ENCODE results near the gene BNC2.
A peak's percentile ranks its signal among the peaks of the same experiment; 100 is the strongest.

The BNC2 gene

DNA sequence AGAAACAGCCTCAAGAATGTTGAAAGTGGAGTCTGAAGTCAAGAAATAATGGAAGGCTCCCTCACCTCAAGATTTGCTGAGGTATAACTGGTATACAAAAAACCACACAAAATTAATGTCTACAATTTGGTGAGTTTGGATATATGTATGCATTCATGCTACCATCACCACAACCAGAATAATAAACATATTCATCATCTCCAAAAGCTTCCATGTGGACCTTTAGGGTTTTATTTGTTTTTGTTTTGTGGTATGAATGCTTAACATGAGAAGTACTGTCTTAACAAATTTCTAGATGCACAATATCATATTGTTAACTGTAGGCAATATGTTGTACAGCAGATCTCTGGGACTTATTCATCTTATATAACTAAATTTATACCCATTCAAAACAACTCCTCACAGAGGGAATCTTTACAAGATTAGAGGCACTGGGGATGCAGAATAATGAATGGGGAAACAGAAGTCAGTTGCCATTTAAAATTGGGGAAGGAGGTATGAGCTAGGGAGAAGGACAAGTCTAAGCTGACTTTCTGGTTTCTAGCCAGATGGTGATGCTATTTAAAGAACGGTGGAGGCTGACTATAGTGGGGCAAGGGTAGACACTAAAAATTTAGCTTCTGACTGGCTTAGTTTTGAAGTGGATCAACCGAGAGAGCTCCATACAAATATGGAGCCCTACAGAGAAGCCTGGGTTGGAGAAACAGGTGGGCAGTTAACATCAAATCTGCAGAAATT lies 213.9 kb downstream of the BNC2 start:
- TF ChIP-seq GATA2 (IDR thresholded peaks at IDR 0.05; ENCODE audit: low read depth, low read length): no peak
- TF ChIP-seq GATA3 (IDR thresholded peaks at IDR 0.05; ENCODE audit: low read depth, low read length): no peak

DNA sequence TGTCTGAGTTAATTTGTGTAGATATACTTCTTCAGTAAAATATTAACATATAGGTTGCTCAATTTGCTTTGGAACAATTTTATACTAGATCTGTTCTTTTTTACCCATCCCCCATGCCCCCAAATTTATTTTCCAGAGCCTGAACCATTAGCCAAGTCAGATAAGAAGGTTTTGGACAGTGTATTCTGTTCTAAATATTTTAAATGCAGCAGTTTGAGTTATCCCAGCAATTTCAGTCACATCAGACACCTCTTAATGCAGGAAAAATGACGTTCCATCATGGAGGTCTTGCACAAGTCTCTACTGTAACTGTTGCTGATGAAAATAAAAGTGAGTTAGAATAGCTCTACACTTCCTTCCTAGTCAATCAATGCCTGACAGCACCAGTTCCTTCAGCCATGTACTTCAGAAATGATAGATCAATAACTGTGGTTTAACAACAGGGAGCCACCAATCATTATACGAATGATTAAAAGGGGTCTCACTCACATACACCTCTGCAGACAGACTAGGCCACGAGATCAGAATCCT lies 215.8 kb downstream of the BNC2 start:
- no peak for TF ChIP-seq GATA3 (IDR thresholded peaks at IDR 0.05; ENCODE audit: low read depth, low read length)
- no peak for TF ChIP-seq GATA2 (IDR thresholded peaks at IDR 0.05; ENCODE audit: low read depth, low read length)

DNA sequence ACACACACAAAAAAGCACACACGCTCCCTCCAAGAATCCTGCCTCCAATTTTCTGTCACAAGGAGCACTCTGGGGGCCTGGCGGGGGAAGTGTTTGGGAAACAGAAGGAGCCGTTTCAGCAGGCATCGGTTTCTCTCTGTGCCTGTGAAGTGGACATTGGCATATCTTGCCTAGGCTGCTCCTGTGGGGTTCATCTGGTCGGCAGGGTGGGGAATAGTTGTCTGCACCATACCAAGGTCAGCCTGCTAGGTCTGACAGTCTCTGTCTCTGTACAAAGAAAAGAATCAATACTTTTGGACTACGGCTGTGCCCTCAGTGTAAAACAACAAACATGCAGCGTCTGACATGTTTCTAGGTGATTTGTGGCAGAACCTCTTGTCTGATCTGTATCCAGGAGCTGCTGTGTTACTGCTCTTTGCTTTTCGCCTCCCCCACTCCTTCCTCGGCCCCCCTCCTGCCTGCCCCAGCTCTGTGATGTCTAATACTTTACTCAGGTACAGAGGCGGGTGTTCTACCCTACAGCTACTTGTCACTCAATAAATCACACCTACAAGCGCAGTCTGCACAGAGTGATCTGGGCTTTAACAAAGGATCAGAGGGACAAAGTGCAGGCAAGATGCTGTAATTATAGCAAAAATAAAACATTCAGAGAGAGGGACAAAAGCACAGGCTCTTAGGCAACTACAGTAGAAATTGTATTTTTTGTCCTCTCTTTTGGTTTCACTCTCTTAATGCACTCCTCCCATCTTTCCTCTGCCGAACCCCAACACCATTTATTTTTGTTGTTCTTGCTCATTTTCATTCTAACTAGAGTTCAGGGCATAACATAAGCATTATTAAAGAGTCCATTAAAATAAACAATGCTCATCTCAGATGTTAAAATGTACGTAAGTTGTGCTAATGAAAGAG lies 216.7 kb downstream of the BNC2 start:
- TF ChIP-seq GATA2 (IDR thresholded peaks at IDR 0.05; ENCODE audit: low read depth, low read length) (peak; percentile 50; the same call in 1 of the 2 replicates), GATA3 (IDR thresholded peaks at IDR 0.05; ENCODE audit: low read depth, low read length) (no peak)

DNA sequence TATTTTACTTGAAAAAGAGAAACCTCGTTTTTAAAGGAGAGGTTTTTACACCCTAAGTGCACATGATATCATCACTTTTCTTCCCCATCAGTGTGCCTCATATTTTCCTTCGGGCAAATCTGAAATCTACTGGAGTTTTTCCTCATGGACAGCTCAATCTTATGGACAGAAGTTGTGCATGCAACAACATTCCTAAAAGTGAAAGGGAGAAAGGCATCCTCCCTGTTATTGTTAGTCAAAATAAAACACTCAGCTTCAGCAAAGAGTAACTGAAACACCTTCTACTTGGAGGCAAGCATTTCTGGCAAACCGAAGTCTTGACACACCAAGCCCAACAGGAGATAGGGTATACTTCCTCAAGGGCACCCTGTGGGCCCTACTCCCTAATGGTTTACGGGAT lies 217.9 kb downstream of the BNC2 start:
- TF ChIP-seq GATA2 (IDR thresholded peaks at IDR 0.05; ENCODE audit: low read depth, low read length): no peak
- TF ChIP-seq GATA3 (IDR thresholded peaks at IDR 0.05; ENCODE audit: low read depth, low read length): no peak

DNA sequence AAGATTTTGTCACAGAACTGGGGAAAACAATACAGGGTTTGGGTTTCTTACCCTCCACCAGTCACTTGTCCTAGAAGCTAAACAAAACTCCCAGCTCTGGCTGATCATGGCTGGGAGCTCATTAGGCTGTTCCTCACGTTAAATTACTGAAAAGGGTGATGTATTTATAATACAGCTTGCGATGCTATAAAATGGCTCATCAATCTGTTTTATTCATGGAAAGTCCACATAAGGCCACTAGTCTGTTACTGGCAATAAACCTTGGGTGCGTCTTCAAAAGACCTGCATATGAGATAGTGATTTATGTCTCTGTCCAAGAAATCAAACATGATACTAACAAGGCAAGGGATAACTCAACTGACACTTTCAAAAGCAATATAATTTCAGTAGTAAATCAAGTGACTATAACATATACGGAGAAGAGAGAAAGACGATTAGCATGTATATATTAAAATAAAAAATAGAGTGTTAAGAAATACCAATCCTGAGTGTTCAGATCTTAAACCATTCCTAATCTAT lies 219.0 kb downstream of the BNC2 start:
- TF ChIP-seq GATA2 (IDR thresholded peaks at IDR 0.05; ENCODE audit: low read depth, low read length): no peak
- TF ChIP-seq GATA3 (IDR thresholded peaks at IDR 0.05; ENCODE audit: low read depth, low read length): no peak

DNA sequence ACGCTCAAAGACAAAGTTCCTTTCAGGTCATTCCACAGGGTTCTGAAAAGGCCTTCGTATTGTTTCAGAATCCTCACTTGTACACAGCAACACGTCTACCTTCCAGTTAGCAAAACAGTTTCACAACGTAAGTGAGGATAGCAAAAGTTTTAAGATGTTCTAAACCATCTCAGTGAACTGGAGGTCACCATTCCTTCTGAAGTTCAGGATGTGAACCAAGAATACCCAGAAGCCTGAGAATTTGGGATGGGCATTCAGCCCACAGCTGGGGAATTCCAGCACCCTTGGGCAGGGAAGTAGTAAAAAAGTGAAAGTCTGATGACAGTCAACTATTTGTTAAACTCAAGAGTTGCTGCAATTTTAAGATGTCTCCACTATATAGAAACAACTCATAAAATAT lies 224.5 kb downstream of the BNC2 start:
- TF ChIP-seq GATA2 (IDR thresholded peaks at IDR 0.05; ENCODE audit: low read depth, low read length) (no peak), GATA3 (IDR thresholded peaks at IDR 0.05; ENCODE audit: low read depth, low read length) (no peak)

DNA sequence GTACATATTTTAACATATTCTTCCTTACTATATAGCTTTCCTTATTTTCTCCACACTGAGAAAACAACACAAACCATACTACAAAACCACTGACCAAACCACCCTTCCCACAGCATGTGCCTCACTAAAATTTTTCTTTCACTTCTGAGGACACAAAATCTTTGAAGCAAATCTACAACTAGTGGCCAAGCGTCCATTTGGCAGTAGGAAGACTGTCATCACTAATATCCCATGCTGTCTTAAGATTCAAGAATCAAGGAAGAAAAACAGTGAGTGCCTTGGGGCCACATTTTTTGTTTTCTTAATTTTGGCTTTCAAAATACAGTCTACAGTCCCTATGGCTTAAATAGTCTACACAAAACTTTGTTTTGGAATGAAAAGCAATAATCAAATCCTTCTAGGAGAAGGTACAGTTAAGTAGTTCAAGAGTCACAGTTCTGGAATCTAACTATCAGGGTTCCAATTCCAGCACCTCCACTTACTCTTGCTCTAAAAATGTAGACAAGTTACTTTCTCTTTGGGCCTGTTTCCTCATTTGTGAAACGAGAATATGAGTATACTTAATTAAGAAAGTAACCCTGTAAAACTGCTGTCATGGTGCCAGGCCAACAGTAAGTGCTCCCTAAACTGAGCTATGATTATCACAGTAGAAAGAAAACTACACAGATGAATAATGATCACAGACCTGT lies 227.9 kb downstream of the BNC2 start:
- TF ChIP-seq GATA2 (IDR thresholded peaks at IDR 0.05; ENCODE audit: low read depth, low read length) (no peak), GATA3 (IDR thresholded peaks at IDR 0.05; ENCODE audit: low read depth, low read length) (no peak)

DNA sequence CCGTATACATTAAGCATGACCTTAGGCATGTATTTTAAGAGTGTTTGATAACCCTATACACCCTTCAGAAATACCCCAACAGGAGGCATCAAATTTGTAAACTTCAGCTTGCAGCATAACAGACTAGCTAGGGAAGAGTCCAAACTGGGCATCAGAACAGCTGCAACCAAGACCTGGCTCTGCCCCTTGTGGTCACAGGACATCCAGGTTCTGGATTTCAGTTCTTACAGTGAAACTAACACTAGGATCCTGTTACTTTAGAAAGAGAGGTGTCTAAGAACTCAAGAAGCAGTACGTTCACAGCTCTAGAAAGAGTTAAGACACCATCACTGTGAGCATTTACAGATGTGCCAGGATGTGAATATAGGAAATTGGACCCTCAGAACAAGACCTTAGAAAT lies 229.8 kb downstream of the BNC2 start:
- TF ChIP-seq GATA2 (IDR thresholded peaks at IDR 0.05; ENCODE audit: low read depth, low read length) (no peak), GATA3 (IDR thresholded peaks at IDR 0.05; ENCODE audit: low read depth, low read length) (no peak)

DNA sequence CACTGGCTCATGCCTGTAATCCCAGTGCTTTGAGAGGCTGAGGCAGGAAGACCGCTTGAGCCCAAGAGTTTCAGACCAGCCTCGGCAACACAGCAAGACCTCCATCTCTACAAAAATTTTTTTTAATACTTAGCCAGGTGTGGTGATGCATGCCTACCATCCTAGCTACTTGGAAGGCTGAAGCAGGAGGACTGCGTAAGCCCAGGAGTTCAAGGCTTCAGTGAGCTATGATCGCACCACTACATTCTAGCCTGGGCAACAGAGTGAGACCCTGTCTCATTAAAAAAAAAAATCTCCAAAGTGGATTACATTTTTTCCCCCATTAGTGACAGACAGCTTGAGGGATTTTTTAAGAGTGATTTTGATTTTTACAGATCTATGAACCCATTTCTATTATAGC lies 230.8 kb downstream of the BNC2 start:
- no peak for TF ChIP-seq GATA3 (IDR thresholded peaks at IDR 0.05; ENCODE audit: low read depth, low read length)
- TF ChIP-seq GATA2 (IDR thresholded peaks at IDR 0.05; ENCODE audit: low read depth, low read length): no peak

DNA sequence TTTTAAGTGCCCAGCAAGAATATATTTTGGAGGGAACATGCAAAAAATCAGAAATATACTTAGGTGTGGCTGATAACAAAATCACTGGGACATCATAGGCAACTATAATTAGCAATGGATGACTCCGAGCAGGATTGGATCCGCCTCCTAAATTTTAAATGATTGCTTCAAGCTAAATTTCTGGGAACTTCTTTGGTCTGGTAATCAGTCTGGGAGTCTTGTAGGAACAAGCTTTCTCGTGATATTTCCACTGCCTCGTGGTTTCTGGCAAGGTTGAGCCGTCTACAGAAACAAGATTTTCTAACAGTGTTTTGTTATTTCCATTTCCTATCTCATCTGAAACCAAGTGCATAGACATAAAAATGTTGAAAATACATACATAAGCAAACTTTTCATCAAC lies 232.6 kb downstream of the BNC2 start:
- TF ChIP-seq GATA3 (IDR thresholded peaks at IDR 0.05; ENCODE audit: low read depth, low read length) (no peak), GATA2 (IDR thresholded peaks at IDR 0.05; ENCODE audit: low read depth, low read length) (no peak)

DNA sequence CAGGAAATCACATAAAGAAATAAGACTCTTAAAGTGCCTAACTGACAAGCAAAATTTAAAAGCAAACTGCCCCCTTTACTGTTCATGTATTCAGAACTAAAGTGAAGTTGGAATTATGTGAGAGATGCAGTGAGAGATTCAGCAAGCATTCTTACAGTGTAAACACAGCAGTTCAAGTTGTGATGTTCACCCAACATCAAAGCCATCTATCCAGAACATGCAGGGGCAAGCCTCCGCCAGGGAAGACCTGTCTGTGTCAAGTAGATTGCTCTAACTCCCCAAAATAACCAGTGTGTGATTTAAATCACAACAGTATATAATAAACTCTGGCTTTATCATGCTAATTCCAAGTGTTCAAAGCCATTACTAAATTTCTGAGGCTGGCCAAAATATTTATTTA lies 233.3 kb downstream of the BNC2 start:
- TF ChIP-seq GATA2 (IDR thresholded peaks at IDR 0.05; ENCODE audit: low read depth, low read length) (no peak), GATA3 (IDR thresholded peaks at IDR 0.05; ENCODE audit: low read depth, low read length) (no peak)

DNA sequence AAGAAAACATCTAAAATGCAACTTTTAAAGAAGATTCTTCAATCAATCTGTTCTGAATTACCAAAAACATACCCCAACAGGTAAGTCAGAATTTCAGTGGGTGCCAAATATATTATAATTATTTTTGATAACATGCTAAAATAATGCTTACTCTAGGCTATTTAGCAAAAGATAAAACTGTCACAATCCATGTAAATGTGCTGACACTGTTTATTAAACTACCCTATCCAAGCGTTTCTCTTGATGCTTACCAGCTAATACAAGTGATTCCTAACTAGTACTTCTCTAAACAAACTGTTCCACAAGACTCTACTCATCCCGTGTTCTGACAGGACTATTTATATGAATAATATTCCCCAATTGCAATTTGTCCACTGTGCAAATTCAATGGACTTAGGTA lies 236.7 kb downstream of the BNC2 start:
- TF ChIP-seq GATA3 (IDR thresholded peaks at IDR 0.05; ENCODE audit: low read depth, low read length) (no peak), GATA2 (IDR thresholded peaks at IDR 0.05; ENCODE audit: low read depth, low read length) (no peak)

DNA sequence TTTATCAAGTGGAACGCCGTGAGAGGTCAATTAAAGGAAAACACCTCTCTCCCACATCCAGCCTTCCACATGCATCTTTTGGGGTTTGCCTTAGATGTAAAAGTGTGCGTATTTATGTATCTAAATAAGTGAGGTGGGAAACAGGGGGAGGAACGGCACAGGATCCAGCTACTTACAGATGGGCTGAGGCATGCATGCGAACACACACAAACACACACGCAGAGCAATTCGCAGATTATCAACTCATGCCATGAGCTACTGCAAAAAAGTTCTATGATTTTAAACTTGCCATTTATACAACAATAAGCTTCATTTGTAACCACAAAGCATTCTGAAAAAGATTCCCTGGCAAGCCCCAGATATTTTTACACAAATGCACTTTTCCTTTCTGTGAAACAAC lies 242.1 kb downstream of the BNC2 start:
- no peak for TF ChIP-seq GATA3 (IDR thresholded peaks at IDR 0.05; ENCODE audit: low read depth, low read length)
- no peak for TF ChIP-seq GATA2 (IDR thresholded peaks at IDR 0.05; ENCODE audit: low read depth, low read length)

DNA sequence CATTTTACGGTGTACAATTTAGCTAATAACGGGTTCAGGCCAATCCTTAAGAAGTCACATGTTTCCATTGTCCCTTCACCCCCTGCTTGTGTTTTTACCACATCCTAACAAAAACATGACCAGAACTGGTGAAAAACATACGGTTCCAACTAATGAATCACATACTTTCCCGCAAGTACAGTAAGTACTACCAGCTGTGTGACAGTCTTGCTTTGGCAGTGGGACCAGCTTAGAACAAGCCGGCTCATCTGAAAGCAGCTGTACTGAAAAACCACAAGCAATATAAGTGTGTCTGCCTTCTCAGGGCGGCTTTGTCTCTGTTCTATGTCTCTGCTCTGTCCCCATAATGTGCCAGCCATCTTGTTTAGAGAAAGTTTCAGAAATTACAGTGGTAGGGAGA lies 242.5 kb downstream of the BNC2 start:
- TF ChIP-seq GATA2 (IDR thresholded peaks at IDR 0.05; ENCODE audit: low read depth, low read length) (no peak), GATA3 (IDR thresholded peaks at IDR 0.05; ENCODE audit: low read depth, low read length) (no peak)
